H1 (cell line): Measurements from ENCODE around the gene PUSL1.

Source experiments
- BCL11A ChIP-seq, 2 experiments: IDR thresholded peaks; one replicate each; pipeline ENCODE4 v1.6.1; 2011; ENCODE audit warnings: low read depth in 2 of 2, low read length in 2 of 2, mild to moderate bottlenecking in 2 of 2
- CBX5 ChIP-seq: fragments of 300-800, 300-1000 bp; sonication (generic); IDR thresholded peaks from 2 replicates; pipeline ENCODE4 v1.7.1; 2016; ENCODE audit warnings: antibody characterized with exemption, low read length, low read depth
- EZH2 ChIP-seq: fragments of 200-600 bp; sonication (generic); IDR thresholded peaks from 2 replicates; pipeline ENCODE4 v1.7.1; 2012; ENCODE audit warnings: low read depth, mild to moderate bottlenecking, moderate library complexity, low read length, inconsistent platforms; ENCODE audit not compliant: severe bottlenecking
- HDAC2 ChIP-seq, 2 experiments: fragments of 300-600 bp in 1 of 2; sonication (generic) in 1 of 2; IDR thresholded peaks; 2 replicates each; pipeline ENCODE4 v1.6.1; 2011 to 2012; ENCODE audit warnings: low read depth in 2 of 2, low read length in 2 of 2, mild to moderate bottlenecking in 2 of 2, moderate library complexity in 2 of 2, borderline replicate concordance in 1 of 2, inconsistent platforms in 1 of 2
- JUN ChIP-seq: IDR thresholded peaks from 2 replicates; pipeline ENCODE4 v1.6.1; 2011; ENCODE audit warnings: low read depth, mild to moderate bottlenecking, improper control_type of control experiment, low read length
- POLR2A ChIP-seq, 2 experiments: IDR thresholded peaks; 1 replicate in 1 of 2; 2 replicates in 1 of 2; pipeline ENCODE4 v1.6.1; 2011; ENCODE audit warnings: low read depth in 2 of 2, low read length in 2 of 2, mild to moderate bottlenecking in 2 of 2; ENCODE audit errors: control extremely low read depth in 1 of 2
- POLR2AphosphoS5 ChIP-seq: IDR thresholded peaks from 2 replicates; pipeline ENCODE4 v1.6.1; 2011; ENCODE audit warnings: low read depth, low read length
- RAD21 ChIP-seq, 2 experiments: IDR thresholded peaks in 1 of 2; conservative IDR thresholded peaks in 1 of 2; 2 replicates each; pipeline ENCODE4 v1.6.1; 2011; ENCODE audit warnings: low read depth in 2 of 2, low read length in 2 of 2, improper control_type of control experiment in 1 of 2, inconsistent platforms in 1 of 2, mild to moderate bottlenecking in 1 of 2, moderate library complexity in 1 of 2
- SIN3A ChIP-seq, 2 experiments: IDR thresholded peaks in 1 of 2; conservative IDR thresholded peaks in 1 of 2; 2 replicates each; pipeline ENCODE4 v1.6.1; 2011 to 2012; ENCODE audit warnings: low read length in 2 of 2, improper control_type of control experiment in 1 of 2, low read depth in 1 of 2, mild to moderate bottlenecking in 1 of 2
- SUZ12 ChIP-seq: fragments of 200-600 bp; sonication (generic); IDR thresholded peaks from 2 replicates; pipeline ENCODE4 v1.6.1; 2012; ENCODE audit warnings: mild to moderate bottlenecking, inconsistent platforms, low read length, moderate library complexity, mixed read lengths
- YY1 ChIP-seq: IDR thresholded peaks from 2 replicates; pipeline ENCODE4 v1.6.1; 2011; ENCODE audit warnings: low read depth, mild to moderate bottlenecking, low read length
- TF ChIP-seq, protein P1 (sequence below), 3 experiments: IDR thresholded peaks; 1 replicate in 2 of 3; 2 replicates in 1 of 3; pipeline versions ENCODE4 v1.5.1 to v1.6.1; 2011; ENCODE audit warnings: low read length in 3 of 3, mild to moderate bottlenecking in 3 of 3, inconsistent platforms in 2 of 3, low read depth in 1 of 3, moderate library complexity in 1 of 3; ENCODE audit not compliant: insufficient read depth in 1 of 3; ENCODE audit errors: control extremely low read depth in 1 of 3
- TF ChIP-seq, protein P2 (sequence below): IDR thresholded peaks from 2 replicates; pipeline ENCODE4 v1.6.1; 2012; ENCODE audit warnings: inconsistent platforms

DNA sequence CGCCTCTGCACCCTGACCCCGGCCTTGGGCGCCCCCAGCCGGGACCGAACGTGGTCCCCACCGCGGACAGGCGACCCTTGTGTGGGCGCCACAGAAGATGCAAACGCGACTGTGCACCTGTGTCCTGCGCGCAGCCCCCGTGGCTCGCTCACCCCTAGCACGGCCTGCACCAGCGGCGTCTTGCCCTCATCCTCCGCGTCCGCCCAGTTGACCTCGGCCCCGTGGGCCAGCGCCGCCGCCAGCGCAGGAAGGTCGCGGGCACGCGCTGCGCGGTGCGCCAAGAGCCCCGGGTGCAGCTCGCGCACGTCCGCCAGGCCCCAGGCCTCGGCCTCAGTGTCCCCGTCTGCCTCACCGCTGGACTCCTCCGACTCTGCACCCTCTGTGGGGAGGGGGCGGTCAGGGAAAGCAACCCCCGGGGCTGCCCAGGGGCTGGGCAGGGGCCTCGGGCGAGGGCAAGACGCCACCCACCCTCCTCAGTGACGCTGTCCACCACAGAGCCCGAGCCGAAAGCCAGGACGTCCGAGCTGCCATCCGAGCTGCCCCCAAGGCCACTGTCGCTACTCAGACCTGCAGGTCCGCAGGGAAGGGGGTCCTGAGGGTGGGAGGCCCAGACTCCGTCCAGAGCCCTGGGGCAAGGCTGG lies 14.0 kb upstream of the PUSL1 start:
- TF ChIP-seq CBX5 (no peak), EZH2 (no peak), POLR2A (IDR thresholded peaks at IDR 0.05; ENCODE audit: control extremely low read depth in 1 of 2, low read depth in 2 of 2, low read length in 2 of 2) (no peak), POLR2AphosphoS5 (no peak), JUN (no peak), RAD21 (IDR thresholded peaks at IDR 0.05 in 1 of 2, conservative IDR thresholded peaks at IDR 0.05 in 1 of 2; ENCODE audit: low read depth in 2 of 2, low read length in 2 of 2) (no peak), SIN3A (conservative IDR thresholded peaks at IDR 0.05 in 1 of 2, IDR thresholded peaks at IDR 0.05 in 1 of 2; ENCODE audit: low read depth in 1 of 2, low read length in 2 of 2) (no peak), YY1 (no peak), BCL11A (IDR thresholded peaks at IDR 0.05; ENCODE audit: low read depth in 2 of 2, low read length in 2 of 2) (no peak), SUZ12 (no peak), HDAC2 (IDR thresholded peaks at IDR 0.05; ENCODE audit: borderline replicate concordance in 1 of 2, low read depth in 2 of 2, low read length in 2 of 2) (no peak)
- TF ChIP-seq, protein P1, sequence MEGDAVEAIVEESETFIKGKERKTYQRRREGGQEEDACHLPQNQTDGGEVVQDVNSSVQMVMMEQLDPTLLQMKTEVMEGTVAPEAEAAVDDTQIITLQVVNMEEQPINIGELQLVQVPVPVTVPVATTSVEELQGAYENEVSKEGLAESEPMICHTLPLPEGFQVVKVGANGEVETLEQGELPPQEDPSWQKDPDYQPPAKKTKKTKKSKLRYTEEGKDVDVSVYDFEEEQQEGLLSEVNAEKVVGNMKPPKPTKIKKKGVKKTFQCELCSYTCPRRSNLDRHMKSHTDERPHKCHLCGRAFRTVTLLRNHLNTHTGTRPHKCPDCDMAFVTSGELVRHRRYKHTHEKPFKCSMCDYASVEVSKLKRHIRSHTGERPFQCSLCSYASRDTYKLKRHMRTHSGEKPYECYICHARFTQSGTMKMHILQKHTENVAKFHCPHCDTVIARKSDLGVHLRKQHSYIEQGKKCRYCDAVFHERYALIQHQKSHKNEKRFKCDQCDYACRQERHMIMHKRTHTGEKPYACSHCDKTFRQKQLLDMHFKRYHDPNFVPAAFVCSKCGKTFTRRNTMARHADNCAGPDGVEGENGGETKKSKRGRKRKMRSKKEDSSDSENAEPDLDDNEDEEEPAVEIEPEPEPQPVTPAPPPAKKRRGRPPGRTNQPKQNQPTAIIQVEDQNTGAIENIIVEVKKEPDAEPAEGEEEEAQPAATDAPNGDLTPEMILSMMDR (IDR thresholded peaks at IDR 0.05; ENCODE audit: control extremely low read depth in 1 of 3, insufficient read depth in 1 of 3, low read depth in 1 of 3, low read length in 3 of 3) = no peak
- TF ChIP-seq, protein P2, sequence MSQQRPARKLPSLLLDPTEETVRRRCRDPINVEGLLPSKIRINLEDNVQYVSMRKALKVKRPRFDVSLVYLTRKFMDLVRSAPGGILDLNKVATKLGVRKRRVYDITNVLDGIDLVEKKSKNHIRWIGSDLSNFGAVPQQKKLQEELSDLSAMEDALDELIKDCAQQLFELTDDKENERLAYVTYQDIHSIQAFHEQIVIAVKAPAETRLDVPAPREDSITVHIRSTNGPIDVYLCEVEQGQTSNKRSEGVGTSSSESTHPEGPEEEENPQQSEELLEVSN = no peak
